ENCODE data around the gene RB1.

DNA sequence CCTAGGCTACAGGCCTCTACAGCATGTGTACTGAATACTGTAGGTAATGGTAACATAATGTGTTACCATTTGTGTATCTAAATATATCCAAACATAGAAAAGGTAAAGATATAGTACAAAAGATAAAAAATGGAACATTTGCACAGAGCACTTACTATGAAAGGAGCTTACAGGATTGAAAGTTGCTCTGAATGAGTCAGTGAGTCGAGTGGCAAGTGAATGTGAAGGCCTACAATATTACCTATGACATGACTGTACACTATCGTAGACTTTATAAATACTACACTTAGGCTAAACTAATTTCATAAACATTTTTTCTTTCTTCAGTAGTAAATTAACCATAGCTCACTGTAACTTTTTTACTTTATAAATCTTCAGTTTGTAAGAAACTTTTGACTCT is 74.3 kb downstream of the RB1 start:
- TF ChIP-seq EZH2 (IDR thresholded peaks at IDR 0.05), result no peak
- TF ChIP-seq POLR2AphosphoS5 (IDR thresholded peaks at IDR 0.05; ENCODE audit: borderline replicate concordance, low read depth, low read length), result no peak
- TF ChIP-seq FOXP2 (optimal IDR thresholded peaks at IDR 0.05; ENCODE audit: control extremely low read depth, extremely low read length, insufficient read depth), result no peak

Measured in SK-N-MC (cell line).